SU-DHL-6 (cell line): ENCODE results near the gene MYO7B.

ENCODE experiments used
- H2AFZ ChIP-seq: fragments of 200-600 bp; sonication (generic); 2 replicates; pipeline ENCODE4 v1.6.1; 2014; ENCODE audit warnings: low read depth, mild to moderate bottlenecking, moderate library complexity, mixed read lengths, antibody characterized with exemption, low read length; ENCODE audit not compliant: severe bottlenecking
- H3F3A ChIP-seq: fragments of 200-600 bp; shearing (Covaris generic); 2 replicates; pipeline ENCODE4 v1.6.0; 2016; ENCODE audit warnings: antibody characterized with exemption, mild to moderate bottlenecking; ENCODE audit not compliant: insufficient read depth
- H3K27ac ChIP-seq: fragments of 200-600 bp; sonication (generic); 2 replicates; pipeline ENCODE4 v1.5.1; 2016; ENCODE audit warnings: low read depth, mild to moderate bottlenecking, low read length, moderate library complexity, mixed read lengths
- H3K27me3 ChIP-seq: fragments of 200-600 bp; sonication (generic), shearing (Covaris generic); 2 replicates; pipeline ENCODE4 v1.6.0; 2014; ENCODE audit warnings: mild to moderate bottlenecking, low read length
- H3K36me3 ChIP-seq: fragments of 200-600 bp; sonication (generic); 2 replicates; pipeline ENCODE4 v1.6.1; 2014; ENCODE audit warnings: mild to moderate bottlenecking, low read length, mixed read lengths
- H3K4me2 ChIP-seq: fragments of 300-600, 200-600 bp; shearing (Covaris generic), sonication (generic); 2 replicates; pipeline ENCODE4 v1.6.0; 2014; ENCODE audit warnings: low read length, low read depth, mild to moderate bottlenecking; ENCODE audit not compliant: poor library complexity, severe bottlenecking
- H3K4me3 ChIP-seq: fragments of 200-600 bp; sonication (generic); 2 replicates; pipeline ENCODE4 v1.5.1; 2014; ENCODE audit warnings: antibody characterized with exemption, low read length, mild to moderate bottlenecking, mixed read lengths; ENCODE audit not compliant: insufficient read depth, poor library complexity, severe bottlenecking
- H3K79me2 ChIP-seq: fragments of 200-600 bp; sonication (generic); 2 replicates; pipeline ENCODE4 v1.6.1; 2014; ENCODE audit warnings: mild to moderate bottlenecking, low read length, moderate library complexity; ENCODE audit not compliant: insufficient read depth
- H3K9ac ChIP-seq: fragments of 200-600 bp; sonication (generic); 2 replicates; pipeline ENCODE4 v1.7.0; 2014; ENCODE audit warnings: mild to moderate bottlenecking, low read length
- H3K9me2 ChIP-seq: fragments of 200-600 bp; sonication (generic); replicated peaks from 2 replicates; pipeline ENCODE4 v1.6.1; 2014; ENCODE audit warnings: low read length; ENCODE audit not compliant: insufficient read depth
- H3K9me3 ChIP-seq: fragments of 200-600 bp; sonication (generic); 2 replicates; pipeline ENCODE4 v1.6.1; 2014; ENCODE audit warnings: low read length, mixed read lengths; ENCODE audit not compliant: insufficient read depth
- H4K20me1 ChIP-seq: fragments of 200-600 bp; sonication (generic); 2 replicates; pipeline ENCODE4 v1.6.1; 2014; ENCODE audit warnings: low read depth, mild to moderate bottlenecking, antibody characterized with exemption, low read length, moderate library complexity, mixed read lengths
- CTCF ChIP-seq: fragments of 200-600 bp; sonication (generic); IDR thresholded peaks from one replicate; pipeline ENCODE4 v1.5.1; 2017; ENCODE audit warnings: antibody characterized with exemption, mild to moderate bottlenecking, low read length, moderate library complexity; ENCODE audit not compliant: insufficient read depth, poor library complexity, severe bottlenecking
- EZH2phosphoT487 ChIP-seq: fragments of 200-600 bp; sonication (generic), shearing (Covaris generic); conservative IDR thresholded peaks from 2 replicates; pipeline ENCODE4 v1.6.1; 2018; ENCODE audit warnings: mild to moderate bottlenecking, antibody characterized with exemption, low read length, moderate library complexity, mixed read lengths

MYO7B gene

GRCh38 chr2:127535422-127535901 is at the start of gene MYO7B:
Gene MYO7B (plus strand): TSS chr2:127535683. CDS start chr2:127559723, 24,040 bp downstream.
- Histone ChIP-seq H3K4me3 (no peak within 1 kb of the TSS), H3K4me2 (no peak within 1 kb of the TSS), H3K9ac (no peak within 1 kb of the TSS), H3F3A (no peaks in the 10 kb centered on the region), H3K27me3 (no peaks in the 10 kb centered on the region), H4K20me1 (no peaks in the 10 kb centered on the region), H3K9me3 (no peaks in the 10 kb centered on the region), H2AFZ (no peak within 1 kb of the TSS), H3K79me2 (no peaks in the 10 kb centered on the region), H3K9me2 (no peaks in the 10 kb centered on the region), H3K27ac (no peak within 1 kb of the TSS), H3K36me3 (no peaks in the 10 kb centered on the region)
- no peak for TF ChIP-seq EZH2phosphoT487
- TF ChIP-seq CTCF = no peak

- H3K79me2 ChIP-seq = no peaks in the 10 kb centered on the region
- H3K36me3 ChIP-seq = peaks cover 46% of the 10 kb centered on the region
- no peaks in the 10 kb centered on the region for H3K9me3 ChIP-seq
- no peaks in the 10 kb centered on the region for H3F3A ChIP-seq
- no peaks in the 10 kb centered on the region for H4K20me1 ChIP-seq
- TF ChIP-seq EZH2phosphoT487 = no peak
- no peaks in the 10 kb centered on the region for H3K9me2 ChIP-seq
- H2AFZ ChIP-seq = no peak overlapping the region
- H3K9ac ChIP-seq = no peak overlapping the region
- H3K4me2 ChIP-seq = no peak overlapping the region
- H3K27ac ChIP-seq = no peak overlapping the region
- H3K4me3 ChIP-seq = no peak overlapping the region
- H3K27me3 ChIP-seq = no peaks in the 10 kb centered on the region
These were observed 49.8 kb upstream of the MYO7B start for GRCh38 chr2:127485694-127486071.

- no peak overlapping the region for H3K27ac ChIP-seq
These were observed 49.0 kb upstream of the MYO7B start for GRCh38 chr2:127486247-127487058.

More at GRCh38 chr2:127486247-127487058, 49.0 kb upstream of the MYO7B start:
- Histone ChIP-seq H4K20me1 (no peaks in the 10 kb centered on the region), H2AFZ (no peak overlapping the region), H3K9ac (no peak overlapping the region), H3K79me2 (no peaks in the 10 kb centered on the region), H3K4me2 (no peak overlapping the region), H3K27me3 (no peaks in the 10 kb centered on the region), H3K9me3 (no peaks in the 10 kb centered on the region), H3K36me3 (peaks cover 51% of the 10 kb centered on the region), H3K4me3 (no peak overlapping the region), H3F3A (no peaks in the 10 kb centered on the region), H3K9me2 (no peaks in the 10 kb centered on the region)
- TF ChIP-seq EZH2phosphoT487 = no peak
- no peak for TF ChIP-seq CTCF
